NCI-H510A (cell line): ENCODE data around the gene PBX1.
"Not testable (repeated sequence)": the region's sequence is repeated elsewhere in the genome, so short reads cannot be mapped to it uniquely, and the experiment has no call there.

ENCODE experiments used
- DNase-seq: peaks from one replicate; lab custom pipeline; 2025; lab: John Stamatoyannopoulos, UW

PBX1 gene

DNA sequence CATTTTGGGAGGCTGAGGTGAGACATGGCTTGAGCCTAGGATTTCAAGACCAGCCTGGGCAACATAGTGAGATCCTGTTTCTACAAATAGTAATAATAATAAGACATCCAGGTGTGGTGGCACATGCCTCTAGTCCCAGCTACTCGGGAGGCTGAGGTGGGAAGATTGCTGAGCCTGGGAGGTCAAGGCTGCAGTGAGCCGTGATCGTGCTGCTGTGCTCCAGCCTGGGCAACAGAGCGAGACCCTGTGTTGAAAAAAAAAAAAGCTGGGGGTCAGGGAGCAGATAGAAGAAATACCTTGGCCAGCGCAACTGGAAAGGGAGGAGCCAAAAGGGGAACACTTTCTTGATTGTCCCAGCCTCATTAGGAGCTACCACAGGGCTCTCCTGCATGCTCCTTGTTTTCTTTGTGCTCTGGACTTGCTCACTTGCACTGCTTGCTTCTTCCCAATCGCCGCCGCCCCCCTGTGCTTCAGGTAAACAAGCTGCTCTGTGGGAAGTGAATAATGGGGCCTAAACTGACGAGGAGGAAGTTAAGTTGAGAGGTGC is 31.1 kb downstream of the PBX1 start:
- no peak for DNase-seq

DNA sequence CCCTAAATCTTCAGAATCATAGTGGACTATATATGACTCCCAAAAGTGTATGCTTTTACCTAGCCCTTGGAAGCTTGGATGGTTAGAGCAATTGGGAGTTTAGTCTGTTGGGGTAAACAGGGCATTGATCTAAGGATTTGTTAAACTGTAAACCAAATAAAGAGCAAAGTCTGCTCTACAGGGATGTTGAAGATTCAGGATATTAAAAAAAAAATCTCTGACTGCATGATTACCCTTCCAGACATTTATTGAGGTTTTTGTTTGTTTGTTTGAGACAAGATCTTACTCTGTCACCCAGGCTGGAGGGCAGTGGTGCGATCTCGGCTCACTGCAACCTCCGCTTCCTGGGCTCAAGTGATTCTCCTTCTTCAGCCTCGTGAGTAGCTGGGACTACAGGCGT is 31.6 kb downstream of the PBX1 start:
- no peak for DNase-seq

DNA sequence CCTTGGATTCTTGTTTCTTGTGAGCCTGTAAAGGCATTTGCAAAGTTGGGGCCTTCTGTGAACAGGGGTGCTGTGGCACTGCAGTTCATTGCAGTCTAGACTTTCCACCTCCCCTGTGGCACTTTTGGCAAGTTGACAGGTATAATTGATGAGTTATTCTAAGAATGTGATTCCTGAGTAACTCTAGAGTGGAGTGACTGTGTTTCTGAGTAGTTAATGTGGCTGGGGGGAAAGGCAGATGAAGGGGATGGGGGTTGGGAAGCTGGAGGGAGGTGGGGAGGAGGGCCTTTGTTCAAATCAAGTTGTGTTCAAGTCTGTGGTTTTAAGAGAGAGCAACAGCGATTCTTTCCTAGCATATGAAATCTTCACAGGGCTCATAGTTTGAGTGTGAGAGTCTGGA is 32.9 kb downstream of the PBX1 start:
- DNase-seq = no peak

DNA sequence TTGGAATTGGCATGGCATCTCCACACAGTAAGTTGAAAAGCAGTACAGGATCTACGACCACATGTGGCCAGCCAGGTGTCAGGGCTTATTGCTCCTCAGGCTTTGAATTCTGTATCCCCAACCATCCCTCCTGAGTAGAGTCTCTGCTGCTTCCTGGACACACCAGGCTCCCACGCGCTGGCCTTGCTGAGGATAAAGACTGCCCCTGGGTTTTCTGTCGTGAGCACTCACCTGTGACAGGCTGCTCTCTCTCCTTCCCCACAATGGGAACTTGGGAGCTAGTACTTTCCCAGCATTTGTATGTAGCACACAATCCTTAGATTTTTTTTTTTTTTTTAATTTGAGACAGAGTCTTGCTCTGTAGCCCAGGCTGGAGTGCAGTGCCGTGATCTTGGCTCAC is 33.6 kb downstream of the PBX1 start:
- DNase-seq = no peak

DNA sequence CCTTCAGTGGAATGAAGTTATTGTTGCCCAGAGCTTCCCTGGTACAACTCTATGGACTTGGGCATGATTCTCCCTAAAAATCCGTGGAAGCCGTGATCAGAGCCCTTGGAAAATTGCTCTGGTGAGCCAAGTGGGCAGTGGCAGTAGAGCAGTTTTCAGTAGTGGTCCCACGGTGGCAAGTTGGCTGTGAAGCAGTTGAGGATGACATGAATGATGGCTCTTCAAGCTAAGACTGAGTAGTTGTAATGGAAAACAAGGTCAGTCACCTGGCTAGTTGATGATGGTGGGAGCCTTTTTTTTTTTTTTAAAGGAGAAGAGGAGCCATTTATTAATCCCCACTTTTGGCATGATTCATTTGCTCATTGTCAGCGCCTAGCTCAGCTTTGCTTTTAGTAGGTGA is 36.2 kb downstream of the PBX1 start:
- no peak for DNase-seq

DNA sequence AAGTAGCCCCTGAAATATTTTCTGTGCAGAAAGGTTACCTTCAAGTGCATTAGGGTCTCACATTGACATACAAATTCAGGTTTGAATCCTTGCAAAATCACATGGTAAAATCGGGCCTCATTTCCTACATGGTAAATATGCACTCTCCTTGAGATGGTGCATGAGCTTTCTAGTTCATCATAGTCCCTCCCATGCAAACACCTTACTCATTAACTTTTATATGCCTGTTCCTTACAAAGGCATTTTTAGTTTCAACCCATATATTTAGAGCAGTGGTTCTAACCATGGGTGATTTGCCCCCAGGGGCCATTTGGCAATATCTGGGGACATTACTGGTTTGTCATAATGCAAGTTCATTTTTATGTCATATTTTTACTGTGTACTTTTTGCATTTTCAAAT is 37.2 kb downstream of the PBX1 start:
- no peak for DNase-seq

DNA sequence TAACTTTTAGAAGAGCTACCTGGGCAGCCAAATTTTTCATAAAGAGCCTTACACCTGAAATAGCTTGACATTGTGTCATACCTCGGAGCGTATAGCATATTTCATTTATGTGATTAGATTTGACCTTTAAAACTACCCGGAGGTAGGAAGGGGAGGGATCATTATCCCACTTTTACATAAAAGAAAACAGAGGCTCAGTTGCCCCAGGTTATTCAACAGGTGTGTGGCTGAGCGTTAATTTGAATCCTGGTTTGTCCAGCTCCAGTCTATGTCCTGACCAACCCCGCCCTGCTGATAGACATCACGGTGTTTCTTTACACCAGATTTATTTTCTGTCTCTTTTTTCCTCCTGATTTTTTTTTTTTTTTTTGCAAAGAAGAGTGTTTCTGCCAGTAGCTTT is 39.7 kb downstream of the PBX1 start:
- DNase-seq = no peak

DNA sequence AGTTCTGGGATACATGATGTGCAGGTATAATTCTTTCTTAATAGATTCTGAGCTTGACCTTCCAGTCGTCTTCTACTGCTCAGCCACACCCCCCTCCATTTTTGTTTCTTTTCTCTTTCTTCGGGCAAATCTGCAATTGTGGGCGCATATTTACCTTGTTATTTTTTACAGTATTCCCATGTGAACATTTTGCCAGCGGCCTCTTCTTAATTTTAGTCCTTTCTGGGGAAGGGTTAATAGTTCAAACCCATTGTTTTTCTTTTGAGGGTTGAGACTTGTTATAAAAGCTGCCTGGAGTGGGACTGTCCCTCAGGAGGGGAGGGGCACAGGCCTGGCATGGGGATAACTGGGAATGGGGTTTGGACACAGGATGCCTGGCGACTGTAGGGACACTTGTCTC is 40.3 kb downstream of the PBX1 start:
- no peak for DNase-seq

DNA sequence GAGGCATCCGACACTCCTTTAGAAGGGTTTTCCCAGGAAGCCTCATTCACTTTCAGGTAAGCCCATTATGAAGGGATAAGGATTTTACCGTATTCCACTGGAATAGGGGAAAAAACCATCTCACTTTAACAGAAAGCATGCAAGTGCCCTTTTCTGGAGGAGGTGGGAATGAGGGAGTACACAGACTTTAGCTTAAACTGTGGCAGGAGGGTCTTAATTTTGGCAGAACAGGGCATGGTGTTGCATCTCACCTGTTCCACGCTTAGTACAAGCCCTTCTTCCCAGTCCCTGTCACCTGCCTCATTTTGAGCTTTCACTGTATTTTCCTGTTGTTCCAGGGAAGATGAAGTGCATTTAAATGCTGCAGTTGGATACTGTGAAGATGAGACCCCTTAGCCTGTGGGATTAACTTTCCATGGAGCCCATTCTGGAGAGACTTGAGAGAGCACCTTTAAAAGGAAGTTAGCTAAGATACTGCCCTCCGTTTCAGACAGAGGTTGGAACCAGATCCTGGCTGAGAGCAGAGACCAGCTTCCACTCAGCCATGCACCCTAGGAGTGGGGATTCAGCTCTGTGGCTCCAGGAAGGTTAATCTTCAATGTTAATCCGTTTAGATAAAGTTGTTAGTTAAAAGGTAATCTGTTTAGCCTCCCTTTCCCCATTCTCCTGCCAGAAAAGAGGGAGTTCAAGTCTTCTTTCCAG is 42.6 kb downstream of the PBX1 start:
- DNase-seq = no peak

DNA sequence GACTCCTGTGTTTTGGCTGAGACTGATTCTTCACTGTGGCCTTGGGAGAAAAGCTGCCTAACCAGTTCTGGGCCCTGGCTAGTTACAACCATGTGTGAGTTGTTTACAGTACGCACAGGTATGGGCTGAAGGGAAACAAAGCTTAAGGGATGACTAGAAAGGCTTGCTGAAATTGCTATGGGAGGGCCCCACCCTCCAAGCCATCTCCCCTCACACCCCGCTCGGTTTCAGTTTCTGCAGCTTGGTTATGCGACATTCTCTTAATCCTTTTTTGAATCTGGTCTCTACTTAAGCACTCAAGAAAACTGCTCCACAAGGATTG is 43.1 kb downstream of the PBX1 start:
- peak; percentile 75 for DNase-seq

DNA sequence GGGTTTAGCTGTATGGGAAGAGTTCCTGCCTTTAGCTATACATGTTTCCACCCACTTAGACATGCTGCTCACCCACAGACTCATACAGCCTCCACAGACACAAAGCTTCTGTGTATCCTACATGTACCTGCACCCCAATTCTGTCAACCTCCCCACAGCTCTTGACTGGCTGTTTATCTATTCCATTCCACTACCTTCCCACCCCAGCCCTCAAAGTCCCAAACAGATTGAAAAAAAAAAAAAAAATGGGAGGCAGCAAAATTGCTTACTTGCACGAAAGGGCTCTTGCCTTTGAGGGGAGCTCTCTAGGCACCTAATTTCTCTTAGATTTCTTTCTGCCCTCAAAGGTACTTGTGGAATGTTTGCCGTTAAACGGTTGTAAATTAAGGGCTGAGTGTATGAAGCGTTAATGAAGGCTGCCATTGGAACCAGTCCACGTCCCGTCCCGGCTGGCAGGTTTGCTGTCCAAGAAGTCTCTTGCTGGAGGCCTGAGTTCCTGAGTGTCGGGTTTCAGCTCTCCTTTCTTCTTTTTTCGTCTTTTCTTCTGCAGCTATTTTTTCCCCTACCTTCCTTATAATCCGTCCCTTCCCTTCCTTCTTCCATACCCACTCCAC is 43.6 kb downstream of the PBX1 start:
- no peak for DNase-seq

DNA sequence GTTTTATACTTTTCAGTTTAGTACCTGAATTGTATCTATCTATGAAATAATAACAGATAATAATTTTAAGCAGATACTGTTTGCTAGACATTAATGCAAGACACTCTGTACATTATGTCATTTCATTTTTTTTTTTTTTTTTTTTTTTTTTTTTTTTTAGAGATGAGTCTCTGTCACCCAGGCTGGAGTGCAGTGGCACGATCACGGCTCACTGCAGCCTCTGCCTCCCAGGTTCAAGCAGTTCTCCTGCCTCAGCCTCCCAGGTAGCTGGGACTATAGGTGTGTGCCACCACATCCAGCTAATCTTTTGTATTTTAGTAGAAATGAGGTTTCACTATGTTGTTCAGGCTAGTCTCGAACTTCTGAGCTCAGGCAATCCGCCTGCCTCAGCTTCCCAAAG is 44.8 kb downstream of the PBX1 start:
- DNase-seq = not testable (repeated sequence)

DNA sequence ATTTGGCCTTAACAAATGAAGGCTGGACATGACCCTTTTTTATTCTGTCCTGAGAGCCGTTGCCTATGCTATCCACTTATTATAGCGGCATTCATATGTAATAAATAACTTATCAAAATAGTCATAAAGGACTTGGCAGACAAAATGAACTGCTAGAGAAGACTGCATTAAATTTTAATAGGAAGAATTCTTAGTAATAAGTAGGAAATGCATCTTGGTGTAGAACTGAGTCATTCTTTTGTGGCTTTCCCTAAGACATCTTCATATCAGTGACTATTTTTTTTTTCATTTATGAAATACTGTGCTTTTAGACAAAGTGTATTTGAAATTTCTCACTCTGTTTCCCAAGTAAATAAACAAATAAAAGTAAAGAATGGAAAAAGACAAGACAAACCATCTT is 45.6 kb downstream of the PBX1 start:
- DNase-seq = no peak

DNA sequence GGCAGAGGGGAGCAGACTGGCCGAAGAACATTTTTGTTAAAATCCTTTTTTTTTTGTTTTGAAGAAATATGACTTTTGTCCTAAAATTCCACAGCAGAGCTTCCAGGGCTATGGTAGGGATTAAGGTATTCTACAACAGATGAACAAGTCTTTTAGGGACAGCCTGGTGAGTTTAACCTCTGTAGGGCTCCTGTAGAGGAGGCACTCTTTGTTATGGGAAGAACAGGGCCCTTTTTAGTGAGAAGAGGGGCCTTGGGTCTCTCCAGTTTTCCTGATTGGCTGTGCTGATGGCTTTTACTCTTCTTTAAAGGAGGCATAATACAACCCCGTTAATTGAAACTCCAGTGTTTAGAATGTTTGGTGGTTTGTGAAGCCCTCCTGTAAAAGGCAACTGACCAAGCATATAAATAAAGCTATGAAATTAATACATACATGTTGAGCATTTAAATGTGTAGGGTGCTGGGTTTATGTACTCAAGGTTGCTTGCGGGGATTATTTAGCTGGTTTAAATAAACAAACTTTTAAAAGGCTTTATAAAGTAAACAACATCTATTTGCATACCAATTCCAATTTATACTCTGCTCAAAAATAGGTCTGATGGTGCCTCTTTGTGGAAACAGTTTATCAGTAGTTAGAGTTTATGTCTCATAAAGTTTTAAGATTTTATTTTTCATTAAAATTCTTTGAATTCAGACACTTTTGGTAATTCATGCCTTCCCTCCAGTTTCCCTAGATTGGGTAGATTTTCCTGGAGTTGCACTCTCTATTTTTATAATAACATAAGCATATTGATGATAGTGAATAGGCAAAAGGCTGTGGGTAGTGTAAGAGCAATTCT is 46.5 kb downstream of the PBX1 start:
- DNase-seq = no peak

DNA sequence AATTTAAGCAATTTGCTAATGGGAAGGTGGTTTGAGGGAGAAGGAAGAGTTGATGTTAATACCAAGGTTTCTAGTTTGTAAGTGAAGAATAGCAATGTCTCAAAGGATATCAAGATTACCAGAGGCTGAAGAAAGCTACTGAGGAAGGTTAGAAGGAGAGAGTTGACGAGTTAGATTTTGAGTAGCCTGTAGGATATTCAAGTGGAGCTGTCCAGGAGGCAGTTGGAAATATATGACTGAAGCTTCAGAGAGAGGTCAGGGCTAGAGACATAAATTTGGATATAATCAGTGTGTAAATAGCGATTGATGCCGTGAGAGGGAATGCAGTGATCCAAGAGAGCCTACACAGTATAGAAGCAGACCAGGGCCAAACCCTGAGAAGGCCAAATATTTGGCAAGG is 48.4 kb downstream of the PBX1 start:
- no peak for DNase-seq

DNA sequence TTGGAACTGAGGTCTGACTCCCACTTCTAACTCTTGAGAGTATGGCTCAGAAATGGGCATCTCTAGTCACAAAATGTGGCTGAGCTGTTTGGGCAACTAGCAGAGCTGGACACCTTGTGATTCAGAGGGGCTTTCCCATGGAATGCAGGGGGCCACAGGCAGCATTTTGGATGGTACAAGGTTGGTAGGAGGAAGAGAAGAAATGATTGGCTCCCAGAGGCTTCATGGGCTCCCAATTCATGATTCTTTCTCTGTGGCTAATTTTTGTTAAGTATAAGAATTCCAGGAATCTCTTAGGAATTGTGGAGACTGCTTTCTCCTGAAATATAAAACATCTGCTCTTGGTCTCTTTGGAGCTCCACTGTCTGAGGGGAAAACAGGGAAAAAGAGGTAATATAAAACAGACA is 49.7 kb downstream of the PBX1 start:
- no peak for DNase-seq

DNA sequence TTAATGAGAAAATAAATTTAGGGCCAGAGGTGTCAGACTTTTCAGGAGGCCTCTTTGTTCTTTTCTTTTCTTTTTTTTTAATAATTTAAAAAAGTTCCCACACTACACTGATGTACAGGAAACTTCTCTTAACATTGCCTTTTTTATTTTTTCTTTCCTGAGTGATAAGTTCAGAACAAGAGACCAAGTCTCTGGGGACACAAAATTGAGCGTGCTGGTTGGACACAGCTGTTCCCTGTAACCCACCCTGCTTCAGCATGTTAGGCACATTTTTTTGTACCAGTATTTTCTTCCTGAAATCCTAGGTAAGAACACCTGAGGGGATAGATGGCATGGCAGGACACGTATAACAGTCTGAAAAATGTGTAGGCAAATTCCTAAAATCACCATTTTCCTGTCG is 50.1 kb downstream of the PBX1 start:
- DNase-seq = no peak

DNA sequence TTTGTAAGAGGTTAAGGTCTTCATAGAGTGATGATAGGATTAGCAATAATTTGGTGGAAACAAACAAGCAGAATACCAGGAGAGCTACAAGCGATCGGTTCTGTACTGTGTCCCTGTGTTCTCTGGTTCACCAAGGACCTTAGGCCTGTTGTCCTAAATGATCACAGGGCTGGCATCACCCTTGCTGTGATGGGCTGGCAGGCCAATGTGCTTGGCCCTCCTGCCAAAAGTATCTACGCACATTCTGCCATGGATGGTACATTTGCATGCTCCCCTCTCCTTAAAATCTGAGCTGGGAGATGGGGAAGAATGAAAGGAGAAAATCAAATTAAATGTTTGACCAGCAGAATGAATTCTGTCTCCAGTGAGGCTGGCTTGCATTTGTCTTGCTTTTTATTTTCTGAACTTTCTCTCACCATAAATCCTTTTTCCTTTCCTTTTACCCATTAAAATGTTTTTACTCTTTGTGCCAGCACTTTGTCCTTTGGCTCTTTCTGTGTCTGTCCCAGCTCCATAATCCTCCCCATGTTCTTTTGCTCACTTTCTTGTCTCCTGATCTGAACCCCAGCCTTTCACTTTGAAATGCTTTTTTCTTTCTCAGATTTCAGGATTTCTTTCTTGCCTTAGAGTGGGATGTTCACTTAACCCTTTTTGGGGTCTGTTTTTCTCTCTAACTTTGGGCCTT is 51.7 kb downstream of the PBX1 start:
- no peak for DNase-seq

DNA sequence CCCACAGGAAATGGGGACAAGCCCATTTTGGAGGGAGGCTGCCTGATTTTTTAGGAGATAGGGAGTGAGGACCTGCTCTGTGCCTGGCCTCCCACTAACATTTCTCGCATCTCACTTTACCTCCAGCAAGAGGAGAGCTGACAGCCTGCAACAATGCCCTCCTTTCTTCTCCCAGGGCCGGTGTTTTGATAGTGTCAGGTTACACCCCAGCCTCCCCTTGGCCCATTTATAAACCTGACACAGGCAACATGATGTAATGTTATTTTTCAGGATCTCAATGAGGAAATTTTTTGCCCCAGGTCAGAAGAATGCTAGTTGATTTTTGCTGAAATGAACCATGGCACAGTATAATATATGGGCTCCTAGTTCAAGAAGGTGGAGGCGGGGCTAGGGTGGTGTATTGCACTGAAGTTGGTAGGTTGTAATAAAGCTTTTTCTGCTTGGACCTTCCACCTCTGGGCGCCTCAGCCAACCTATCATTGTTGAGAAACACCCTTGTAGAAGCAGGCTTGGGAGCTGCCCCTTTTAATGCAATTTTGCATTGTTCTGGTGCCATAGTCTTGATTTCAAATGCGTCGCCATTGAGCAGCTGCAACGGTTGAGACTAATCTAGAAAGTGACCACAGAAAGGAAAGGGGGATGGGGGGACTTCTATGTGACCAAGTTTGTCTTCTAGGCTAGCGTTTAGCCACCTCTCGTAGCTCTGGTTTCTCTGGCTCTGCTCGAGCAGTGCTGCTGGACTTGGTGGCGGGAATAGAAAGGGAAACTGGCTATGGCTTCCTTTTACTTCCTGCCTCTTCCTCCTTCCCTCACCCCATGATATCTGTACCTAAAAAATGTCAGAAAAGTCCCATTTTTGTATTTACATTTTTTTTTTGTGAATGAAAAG is 53.0 kb downstream of the PBX1 start:
- DNase-seq = peak; percentile 72

DNA sequence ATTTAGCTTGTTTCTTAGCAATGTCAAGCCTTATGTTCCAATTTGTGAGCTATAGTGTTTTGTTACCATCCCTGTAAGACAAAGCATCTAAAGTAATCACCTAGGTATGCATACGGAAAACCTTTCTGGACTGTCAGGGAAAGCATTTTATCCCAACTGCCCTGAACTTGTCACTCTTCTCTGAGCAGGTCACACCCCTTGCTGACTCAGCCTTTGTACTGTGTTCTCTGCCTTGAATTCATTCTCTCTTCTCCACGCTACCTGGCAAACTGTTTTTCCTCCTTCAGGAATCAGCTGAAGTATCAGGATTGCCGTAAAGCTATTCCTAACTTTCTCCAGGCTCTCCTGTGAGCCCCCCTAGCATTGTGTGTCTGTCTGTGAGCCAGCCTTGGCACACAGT is 54.2 kb downstream of the PBX1 start:
- no peak for DNase-seq

DNA sequence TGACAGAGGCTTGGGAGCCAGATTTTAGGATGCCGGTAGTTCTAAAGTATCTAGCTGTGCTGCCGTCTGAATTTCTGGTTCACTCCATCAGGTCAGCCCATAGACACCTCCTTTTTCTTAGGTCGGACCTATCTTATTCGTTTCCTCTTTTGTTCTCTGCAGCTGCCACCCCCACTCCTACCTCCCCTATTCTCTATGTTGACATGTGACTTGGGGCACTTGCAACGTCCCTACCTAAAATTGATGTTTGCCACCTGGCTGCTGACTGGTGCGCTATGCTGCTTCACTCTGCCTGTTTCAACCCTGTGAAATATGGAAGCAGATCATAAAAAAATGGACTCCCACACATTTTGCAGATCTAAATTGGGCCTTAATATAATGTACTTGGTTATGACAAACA is 55.3 kb downstream of the PBX1 start:
- no peak for DNase-seq
